ENCODE data around the gene RBPJ.

The RBPJ gene

DNA sequence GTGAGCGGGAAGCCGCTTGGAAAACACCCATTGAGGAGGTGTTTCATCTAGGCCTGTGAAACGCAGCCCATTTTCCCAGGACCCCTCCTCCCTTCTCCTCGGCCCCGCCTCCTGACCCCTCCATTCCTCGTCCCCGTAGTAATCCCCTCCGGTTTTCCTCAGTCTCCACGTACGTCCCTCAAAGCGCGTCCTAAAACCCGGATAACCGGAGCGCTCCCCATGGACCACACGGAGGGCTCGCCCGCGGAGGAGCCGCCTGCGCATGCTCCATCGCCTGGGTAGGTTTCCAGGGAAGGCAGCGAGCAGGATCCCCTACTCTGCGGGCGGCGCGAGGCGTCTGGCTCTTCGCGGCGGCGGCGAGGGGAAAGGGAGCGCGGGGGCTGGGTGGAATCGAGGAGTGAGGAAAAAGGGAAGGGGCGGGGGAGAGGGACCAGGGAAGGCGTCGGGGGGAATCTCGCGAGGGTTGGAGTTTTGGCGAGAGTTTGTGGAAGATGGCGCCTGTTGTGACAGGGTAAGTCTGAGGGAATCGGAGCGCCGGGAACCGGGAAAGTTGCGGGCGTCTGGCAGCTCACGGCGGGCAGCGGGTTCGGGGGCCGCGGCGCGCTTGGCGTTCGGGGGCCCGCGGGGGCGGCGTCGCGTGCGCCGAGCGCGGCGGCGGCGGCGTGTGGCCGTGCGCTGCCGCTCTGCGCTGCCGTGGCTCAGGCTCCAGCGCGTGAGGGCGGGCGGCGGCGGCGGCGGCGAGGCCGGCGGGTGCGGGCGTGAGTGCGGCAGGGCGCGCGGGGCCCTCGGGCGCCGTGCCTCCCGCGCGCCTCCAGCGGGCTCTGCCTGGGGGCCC is at the start of gene RBPJ:
RBPJ (plus strand) TSS at position 477 of the 835 bp plus-strand sequence; CDS start at position 492, 15 bp downstream.
- peak; percentile 84 for DNase-seq

DNA sequence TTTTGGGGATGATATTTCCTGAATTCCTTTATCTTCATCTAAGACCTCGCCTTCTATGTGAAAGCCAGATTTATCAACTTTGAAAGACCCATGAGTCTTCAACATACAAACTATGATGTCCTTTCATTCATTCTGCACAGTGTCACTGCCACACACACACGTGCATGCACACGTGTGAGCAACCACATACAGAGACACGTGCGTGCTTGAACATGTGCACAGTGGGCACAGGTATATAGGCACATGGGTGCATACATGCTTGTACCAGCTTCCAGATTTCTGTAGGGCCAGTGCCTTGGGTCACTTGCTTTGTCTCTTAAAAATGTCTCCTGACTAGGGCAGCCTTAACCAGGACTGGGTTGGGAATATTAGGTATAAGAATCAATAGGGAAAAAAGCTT is 49.1 kb upstream of the RBPJ start:
- DNase-seq, result no peak

DNA sequence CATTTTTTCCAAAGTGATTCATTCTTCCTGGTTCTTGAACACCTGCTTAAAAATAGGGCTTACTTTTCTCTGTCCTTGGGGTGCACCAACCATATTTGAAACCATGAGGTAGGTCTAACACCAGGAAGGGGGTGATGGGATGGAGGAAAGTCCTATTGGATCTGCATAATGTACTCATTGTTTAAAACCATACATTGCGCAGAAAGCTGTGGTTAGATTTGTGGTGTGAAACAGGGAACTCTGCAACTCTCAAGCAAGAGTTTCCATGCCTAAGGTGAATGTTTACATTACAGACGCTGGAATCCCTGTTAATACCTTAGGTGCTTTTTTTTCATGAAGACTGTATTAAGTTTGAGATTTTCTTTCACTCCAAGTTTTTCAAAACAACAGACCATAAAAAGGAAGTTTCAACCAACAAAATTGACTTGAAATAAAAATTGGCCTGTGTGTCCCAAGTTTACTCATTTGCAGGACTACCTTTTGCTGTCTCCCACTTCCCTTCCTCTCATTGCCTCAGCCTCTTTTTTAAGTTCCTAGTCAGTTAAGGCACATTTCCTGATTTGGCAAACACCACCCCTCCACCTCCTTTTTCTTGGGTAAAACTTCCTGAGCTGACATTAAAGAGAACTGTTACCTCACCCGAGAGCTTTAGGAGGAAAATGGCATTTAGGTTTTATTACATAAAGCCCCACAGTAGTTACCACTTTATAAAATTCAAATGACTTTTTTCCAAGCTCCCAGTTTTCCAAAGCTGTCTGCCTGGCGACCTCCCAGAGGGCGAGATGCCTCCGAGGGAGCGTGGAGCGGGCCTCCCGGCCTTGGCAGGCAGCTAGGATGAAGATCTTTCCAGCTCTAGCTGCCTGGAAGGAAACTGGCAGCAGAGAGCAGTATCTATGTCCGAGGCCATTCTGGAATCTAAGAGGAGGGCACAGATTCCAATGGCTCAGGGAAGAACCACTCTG is 47.9 kb upstream of the RBPJ start:
- no peak for DNase-seq

DNA sequence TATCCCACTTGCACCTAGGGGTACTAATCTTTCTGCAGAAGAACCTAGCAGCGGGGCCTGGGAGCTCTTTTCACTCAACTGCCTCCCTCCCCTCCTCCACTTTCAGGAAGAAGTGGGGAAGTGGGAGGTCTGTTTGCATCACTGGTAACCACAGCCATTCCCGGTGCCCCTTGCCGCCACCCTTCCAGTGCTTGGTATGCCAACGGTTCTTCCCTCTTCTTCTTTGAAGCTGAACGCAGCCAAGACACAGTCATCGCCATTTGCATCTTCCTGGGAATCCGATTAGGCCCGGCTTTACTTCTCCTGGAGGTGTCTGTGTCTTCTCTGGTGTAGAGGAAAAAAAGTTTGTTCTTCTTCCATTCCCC is 47.2 kb upstream of the RBPJ start:
- DNase-seq, result no peak

DNA sequence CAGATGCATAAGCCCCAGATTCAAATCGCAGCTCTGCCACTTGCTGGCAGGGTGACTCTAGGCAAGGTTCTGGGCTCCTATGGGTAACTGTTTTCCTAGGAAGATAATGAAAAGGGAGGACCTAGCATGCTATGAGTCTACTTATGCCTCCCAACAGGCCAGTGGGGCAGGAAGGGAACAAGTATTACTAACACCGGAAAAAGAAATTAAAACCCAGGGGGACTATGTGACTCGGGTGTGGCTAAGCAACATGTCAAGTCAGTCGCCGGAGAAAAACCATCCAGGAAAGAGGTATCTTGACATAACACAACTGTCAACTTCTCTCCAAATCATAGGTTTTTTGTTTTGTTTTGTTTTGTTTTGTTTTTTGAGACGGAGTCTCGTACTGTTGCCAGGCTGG is 45.5 kb upstream of the RBPJ start:
- DNase-seq, result no peak

DNA sequence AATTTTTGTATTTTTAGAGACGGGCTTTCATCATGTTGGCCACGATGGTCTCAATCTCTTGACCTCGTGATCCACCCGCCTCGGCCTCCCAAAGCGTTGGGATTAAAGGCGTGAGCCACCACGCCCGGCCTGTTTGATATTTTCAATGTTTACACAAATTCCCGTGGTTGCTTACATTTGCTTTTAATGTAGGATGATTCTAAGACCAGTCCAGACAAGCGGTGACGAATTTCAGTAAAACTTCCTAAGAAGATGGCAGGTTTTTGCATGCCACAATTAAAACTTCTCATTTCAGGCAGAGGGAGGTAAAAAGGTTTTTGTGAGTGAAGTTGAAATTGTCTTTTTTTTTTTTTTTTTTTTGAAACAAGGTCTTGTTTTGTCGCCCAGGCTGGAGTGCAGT is 41.4 kb upstream of the RBPJ start:
- DNase-seq, result no peak

DNA sequence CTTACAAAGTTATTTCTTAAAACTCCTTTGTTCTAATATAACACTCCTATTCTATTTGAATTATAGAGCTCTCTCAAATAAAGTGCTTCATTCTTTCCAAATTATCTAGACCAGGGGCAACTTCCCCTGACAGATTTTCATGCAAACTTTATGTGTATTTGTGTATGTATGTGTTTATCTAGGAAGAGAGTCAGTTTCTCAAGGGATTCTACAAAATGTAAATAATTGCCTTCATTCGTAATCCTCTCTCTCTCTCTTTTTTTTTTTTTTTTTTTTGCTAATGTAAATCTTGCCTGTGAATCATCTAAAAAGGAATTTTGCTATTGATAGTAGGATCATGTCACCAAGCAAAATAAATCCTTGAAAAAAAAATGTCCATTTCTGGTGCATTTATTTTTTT is 38.9 kb upstream of the RBPJ start:
- no peak for DNase-seq

DNA sequence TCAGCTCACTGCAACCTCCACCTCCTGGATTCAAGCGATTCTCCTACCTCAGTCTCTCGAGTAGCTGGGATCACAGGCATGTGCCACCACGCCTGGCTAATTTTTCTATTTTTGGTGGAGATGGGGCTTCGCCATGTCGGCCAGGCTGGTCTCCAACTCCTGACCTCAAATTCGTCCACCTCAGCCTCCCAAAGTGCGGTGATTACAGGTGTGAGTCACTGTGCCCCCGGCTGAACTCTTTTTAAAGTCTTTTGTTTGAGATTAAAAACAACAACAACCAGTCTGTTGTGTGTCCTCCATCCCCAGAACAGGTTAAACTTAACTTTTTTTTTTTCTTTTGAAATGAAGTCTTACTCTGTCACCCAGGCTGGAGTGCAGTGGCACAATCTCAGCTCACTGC is 36.3 kb upstream of the RBPJ start:
- DNase-seq, result no peak

DNA sequence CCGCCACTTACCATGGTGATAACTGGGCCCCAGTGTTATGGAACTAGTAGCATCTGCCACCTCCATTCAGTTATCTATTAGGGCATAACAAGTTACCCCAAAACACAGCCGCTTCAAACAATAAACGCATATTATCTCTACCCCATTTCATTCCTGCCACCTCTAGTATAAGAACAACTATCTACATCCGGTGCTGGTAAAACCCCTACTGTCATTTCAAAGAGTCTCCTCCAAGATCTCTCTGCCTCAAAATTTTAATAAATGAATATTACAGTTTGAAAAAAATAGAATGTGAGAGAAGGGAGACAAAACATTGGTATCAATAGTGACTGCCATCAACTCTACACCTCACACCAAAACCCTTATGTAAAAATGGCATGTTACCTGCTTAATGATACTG is 35.5 kb upstream of the RBPJ start:
- no peak for DNase-seq

DNA sequence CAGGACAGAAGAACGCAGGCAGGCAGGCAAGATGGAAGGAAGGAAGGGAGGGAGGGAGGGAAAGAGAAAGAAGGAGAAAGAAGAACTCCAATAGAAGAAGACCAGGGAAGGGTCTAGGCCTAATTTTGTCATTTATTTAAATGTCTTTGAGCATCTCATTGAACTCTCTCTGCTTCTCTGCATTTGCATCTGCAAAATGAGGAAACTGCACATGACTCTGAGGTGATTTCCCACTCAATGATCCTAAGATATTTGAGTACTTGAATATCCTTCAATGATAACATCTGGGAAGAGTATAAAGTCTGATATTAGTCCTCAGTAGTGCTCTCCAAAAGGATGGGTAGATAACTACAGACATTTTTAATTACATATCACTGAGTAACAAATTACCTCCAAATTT is 33.1 kb upstream of the RBPJ start:
- no peak for DNase-seq

DNA sequence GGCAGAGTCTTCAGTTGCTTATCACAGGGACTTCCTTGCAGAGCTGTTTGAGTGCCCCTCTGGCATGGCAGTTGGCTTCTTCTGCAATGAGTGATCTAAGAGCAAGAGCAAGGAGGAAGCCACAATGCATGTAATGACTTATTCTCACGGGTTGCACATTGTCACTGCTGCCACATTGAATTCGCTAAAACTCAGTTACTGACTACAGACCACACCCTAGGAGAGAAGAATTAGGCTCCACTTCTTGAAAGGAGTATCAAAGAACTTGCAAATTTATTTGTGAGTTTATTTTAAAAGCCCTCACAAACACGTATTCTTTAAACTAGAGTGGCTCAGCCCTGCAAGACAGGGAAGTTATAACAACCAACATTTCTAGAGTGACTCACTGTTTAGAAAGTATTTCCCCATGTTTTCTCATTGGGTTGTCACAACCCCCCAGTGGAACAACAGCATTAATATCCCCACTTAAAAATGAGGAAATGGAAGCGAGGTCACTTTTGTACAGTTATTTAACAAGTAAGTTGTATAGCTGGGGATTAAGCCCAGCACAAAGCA is 32.4 kb upstream of the RBPJ start:
- no peak for DNase-seq

DNA sequence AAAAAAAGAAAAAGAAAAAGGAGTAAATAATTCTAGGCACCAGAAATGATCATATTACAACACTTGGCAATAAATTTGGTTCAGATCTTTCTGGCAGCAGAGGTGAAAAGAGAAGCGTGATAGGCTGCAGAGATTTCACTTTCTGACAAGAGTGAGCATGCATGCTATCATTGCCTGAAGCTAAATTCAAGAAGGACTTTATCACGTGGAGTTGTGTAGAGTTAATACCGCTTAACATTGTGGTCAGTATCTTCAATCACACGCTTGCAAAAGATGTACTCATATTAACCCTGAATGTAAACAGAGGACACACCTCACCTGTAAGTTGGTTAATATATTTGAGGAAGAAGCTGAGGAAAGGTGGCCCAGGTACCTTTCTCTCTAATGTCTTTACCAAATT is 31.4 kb upstream of the RBPJ start:
- no peak for DNase-seq

DNA sequence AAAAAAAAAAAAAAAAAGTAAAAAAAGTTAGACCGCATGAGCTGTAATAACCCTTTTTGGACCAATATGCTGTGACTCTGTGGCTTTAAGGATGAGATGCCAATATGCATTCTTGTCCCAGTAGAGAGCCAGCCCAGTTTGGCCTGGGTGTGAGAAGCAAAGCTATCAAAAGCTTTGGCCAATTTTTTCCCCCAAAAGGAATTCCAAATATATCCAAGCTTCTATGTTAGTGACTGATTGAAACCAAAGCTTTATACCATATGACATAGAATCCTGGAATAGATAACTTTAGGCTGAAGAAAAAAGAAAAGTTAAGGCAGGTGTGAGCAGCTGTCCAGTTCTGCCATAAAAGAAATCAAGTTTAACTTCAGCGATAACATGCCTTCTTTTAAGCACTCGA is 30.5 kb upstream of the RBPJ start:
- no peak for DNase-seq

DNA sequence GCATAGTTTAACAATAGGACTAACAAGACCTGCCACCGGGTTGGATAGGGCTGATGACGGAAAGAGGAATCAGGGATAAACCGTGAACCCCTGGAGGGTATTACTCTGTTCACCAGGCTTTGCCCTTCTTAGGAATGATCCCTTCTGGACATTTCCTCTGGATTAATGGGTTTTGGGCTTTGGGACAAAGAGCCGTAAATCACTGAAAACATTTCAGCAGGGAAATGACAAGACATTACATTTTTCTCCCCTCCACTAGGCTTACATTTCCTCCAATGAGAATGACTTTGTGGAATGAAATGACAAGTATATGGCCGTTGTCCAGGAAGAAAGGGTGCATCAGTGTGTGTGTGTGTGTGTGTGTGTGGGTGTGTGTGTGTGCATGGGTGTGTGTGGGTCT is 25.9 kb upstream of the RBPJ start:
- DNase-seq, result no peak

DNA sequence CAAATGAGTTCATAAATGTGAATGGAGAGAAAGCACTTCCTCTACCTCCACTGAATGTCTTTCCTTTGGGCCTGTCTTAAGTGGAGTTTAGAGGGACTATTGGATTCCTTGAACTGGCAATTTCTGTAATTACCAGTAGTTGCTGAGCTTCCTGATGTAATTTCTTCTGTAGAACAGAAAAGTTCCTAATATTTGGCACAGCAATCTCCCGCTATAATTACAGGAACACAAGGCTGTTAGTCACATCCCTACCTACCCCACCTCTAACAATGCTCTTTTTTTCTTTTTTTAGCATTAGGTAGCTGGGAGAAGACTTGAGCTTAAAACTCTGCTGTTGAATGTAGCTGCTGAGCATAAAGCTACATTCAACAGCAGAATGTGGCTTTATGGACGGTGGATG is 24.8 kb upstream of the RBPJ start:
- no peak for DNase-seq

DNA sequence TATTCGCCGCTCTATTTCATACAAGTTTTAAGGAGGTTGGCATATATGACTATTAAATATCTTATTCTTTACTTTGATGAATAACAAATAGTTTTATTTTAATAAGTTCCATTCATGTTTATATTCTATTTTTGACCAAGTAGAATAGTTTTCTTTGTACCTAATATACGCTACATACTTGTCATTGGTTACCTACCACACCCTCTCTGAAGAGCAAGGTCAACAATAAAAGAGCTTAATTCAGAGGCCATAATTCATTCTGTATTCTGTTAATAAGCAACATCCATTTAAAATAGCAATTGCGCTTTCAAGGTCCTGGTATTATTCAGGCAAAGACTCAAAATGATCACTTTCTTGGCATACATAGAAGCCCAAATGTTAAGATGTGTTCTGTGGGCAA is 24.3 kb upstream of the RBPJ start:
- no peak for DNase-seq

DNA sequence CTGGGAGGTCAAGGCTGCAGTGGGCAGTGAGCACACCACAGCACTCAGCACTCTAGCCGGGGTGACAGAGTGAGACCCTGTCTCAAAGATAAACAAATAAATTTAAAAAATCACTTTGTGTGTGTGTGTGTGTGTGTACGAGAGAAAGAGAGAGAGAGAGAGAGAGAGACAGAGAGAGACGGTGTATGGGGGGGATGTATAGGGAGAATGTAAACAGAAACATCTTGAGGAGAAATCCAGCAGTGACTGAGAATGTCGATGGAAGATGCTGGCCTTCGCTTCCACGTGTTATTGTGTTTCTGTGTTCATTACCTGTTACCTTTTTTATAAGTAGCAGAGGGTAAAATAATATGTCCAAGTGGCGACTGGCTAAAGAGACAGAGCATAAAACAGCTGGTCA is 23.6 kb upstream of the RBPJ start:
- DNase-seq, result no peak

DNA sequence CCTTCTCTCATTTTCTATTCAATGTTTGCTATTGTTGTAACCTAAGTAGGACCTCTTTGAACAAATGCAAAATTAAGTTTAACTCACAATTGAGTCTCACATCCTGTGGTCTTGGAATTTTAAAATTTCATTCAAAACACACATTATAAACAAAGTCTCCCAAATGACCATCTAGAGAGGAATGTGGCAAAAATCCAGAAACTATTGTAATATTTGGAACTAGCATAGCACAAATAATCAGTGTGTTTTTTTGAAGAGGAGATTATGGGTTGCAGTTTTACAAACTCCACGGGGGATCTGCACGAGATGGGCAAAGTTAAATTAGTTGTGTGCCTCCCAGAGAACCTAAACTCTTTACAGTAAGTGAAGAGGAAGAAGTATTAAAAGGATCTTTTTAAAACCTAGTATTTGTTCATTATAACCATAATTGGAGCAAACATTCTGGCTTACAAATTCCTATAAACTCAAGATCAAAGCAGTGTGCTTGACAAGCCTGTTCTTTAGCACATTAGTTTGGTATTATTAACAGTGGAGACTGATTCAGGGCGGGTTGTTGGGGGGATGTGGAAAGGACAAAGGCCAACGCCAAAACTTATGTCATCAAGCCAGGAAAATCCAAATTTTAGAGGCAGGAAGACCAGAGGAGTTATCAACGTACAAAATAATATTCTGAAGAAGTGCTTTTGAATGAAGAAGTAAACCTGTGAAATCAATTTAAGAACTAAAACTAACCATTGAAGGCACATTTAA is 22.4 kb upstream of the RBPJ start:
- no peak for DNase-seq

DNA sequence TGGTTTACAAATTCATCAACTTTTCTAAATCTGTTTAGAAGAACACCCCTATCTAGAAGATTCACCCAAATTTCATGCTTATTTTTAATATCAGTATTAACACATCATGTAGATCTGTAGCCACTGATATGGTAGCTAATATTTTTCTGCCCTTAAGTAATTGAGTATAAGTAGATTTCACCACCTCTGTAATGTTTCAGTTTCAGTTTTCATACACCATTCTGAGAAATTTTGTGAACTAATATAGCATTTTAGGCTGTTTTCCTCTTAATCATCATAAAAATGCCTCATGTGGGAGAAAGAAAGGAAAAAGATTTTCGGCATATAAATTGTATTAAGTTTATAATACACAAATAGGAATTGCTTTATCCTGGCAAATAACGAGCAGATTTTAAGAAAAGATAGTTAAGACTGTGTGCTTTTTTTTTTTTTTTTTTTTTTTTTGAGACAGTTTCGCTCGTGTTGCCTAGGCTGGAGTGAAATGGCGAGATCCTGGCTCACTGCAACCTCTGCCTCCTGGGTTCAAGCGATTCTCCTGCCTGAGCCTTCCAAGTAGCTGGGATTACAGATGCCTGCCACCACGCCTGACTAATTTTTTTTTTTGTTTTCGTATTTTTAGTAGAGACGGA is 21.4 kb upstream of the RBPJ start:
- DNase-seq, result no peak

DNA sequence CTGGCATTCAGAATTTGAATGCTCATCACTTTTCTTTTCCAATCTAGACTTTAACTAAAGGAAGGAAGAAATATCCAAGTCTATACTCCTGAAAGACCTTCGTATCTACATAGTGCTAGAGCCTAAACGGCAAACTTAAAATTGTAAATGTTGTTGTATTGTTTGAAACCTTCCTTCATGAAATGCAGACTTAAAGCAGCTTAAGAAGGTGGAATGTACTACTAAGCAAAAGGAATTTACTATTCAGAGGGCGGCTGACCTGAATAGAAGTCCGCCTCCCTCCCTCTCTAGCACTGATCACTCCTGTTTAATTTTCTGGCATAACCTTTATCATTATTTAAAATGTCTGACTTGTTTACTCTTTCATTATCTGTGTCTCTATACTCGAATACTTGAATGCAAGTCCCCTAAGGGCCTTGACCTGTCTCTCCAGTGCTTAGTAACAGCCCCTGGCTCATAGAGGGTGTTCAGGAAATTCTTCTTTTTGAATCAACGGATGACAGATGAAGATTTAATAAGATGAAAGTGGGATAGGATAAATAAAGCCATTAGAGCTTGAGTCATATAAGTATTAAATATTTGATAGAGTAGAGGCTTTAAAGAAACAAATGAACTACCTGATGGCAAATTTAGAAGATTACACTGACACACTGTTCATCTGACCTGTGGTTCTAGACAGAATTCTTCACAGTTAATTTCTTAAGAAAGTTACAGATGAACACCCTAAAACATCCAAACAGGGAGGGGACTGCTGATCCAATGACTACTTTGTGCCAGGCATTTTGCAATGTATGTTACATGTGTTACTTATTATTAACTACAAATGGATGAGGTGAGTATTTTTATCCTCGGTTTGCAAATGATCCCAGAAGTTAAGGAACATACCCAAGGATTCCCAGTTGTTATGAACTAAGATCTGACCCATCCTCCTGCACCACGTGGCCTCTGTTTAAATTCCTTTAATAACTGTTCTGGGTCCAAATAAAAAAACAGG is 20.2 kb upstream of the RBPJ start:
- DNase-seq, result no peak

All from activated CD4-positive, CD25-positive, alpha-beta regulatory T cell treated with anti-CD3 and anti-CD28 coated beads, Interleukin-2, amount 50 U/mL, for 72 hours (primary cell).